ENCODE data around the gene CCDC183.

DNA sequence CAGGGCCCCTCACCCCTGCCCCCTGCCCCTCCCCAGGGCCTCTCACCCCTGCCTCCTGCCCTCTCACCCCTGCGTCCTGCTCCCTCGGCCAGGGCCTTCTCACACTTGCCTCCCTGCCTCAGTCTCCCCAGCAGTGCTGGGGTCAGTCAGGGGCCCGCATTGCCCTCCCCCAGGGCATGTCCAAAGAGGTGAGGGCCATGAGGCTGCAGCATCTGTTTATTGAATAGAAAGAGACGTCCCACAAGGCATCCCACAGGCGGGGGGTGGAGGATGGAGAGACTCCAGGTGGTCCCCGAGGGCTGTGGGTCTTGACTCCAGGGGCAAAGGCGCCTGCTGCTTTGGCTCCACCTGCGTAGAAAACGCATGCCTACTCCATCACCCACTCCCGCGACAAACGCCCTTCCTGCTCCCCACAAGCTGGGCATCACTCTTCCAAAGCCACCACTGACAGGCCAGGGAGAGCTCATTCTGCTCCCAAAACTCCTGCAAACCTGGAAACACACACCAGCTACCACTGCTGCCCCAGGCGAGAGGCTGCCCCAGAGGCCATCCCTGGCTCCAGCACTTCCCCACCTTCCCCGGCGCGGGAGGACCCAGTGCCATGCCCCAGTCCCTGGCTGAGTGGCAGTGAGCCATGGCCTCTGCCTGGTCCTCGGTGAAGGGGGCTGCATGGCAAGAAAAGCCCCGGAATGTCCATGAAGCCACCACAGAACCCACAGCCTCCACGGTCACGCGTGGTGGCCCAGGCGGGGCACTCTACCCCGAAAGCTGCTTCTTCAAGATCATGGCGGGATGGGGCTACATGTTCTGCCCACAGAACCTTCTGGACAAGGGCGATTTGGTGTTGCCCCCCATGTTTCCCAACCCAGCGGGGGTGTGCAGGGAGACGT is 36.5 kb upstream of the CCDC183 start:
- TF ChIP-seq, protein P1, sequence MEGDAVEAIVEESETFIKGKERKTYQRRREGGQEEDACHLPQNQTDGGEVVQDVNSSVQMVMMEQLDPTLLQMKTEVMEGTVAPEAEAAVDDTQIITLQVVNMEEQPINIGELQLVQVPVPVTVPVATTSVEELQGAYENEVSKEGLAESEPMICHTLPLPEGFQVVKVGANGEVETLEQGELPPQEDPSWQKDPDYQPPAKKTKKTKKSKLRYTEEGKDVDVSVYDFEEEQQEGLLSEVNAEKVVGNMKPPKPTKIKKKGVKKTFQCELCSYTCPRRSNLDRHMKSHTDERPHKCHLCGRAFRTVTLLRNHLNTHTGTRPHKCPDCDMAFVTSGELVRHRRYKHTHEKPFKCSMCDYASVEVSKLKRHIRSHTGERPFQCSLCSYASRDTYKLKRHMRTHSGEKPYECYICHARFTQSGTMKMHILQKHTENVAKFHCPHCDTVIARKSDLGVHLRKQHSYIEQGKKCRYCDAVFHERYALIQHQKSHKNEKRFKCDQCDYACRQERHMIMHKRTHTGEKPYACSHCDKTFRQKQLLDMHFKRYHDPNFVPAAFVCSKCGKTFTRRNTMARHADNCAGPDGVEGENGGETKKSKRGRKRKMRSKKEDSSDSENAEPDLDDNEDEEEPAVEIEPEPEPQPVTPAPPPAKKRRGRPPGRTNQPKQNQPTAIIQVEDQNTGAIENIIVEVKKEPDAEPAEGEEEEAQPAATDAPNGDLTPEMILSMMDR (IDR thresholded peaks at IDR 0.05; ENCODE audit: low read length) = no peak
- TF ChIP-seq EZH2 (optimal IDR thresholded peaks at IDR 0.05; ENCODE audit: low read depth, low read length) = no peak
